ENCODE measurements around the gene HAT1.
A peak's percentile ranks its signal among the peaks of the same experiment; 100 is the strongest.
"Not testable (repeated sequence)": the region's sequence is repeated elsewhere in the genome, so short reads cannot be mapped to it uniquely, and the experiment has no call there.

HAT1 gene

GRCh38 chr2:171922230-171923022 lies at the start of gene HAT1:
Gene HAT1, plus strand, starts transcription at chr2:171922461. Its CDS starts 40 bp downstream, at chr2:171922501.
- peak; percentile 94 for DNase-seq (ENCODE audit: low read depth)

DNA sequence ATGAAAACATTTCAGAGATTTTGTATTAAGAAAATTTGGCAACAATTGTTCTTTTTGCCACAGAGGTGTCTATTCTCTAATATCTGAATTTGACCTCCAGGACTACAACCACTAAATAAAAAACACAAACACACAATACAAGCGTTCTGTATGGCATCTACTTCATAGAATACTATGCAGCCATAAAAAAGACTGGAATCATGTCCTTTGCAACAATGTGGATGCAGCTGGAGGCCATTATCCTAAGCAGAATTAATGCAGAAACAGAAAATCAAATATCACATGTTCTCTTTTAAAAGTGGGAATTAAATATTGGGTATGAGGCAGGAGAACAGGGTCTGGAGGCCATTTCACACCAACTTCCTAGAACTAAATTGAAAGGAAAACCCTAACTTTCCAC lies 47.7 kb upstream of the HAT1 start:
- DNase-seq (ENCODE audit: low read depth): no peak

DNA sequence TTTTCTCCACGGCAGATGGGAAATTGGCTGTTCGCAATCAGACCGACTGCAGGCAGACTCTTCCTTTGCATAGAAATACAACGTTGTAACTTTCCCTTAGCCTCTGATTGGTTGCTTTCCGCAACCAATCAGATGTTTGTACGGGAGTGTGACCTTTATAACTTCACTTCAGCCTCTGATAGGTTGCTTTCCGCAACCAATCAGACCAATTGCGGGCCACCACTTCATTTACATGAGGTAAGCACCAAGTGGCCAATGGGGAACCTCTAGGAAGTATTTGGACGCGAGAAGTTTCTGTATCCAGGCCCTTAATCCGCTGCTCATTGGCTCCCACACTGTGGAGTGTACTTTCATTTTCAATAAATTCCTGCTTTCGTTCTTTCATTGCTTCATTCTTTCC lies 47.3 kb upstream of the HAT1 start:
- no peak for DNase-seq (ENCODE audit: low read depth)

GRCh38 chr2:171878481-171878993 lies 43.7 kb upstream of the HAT1 start:
- DNase-seq (ENCODE audit: low read depth): no peak

DNA sequence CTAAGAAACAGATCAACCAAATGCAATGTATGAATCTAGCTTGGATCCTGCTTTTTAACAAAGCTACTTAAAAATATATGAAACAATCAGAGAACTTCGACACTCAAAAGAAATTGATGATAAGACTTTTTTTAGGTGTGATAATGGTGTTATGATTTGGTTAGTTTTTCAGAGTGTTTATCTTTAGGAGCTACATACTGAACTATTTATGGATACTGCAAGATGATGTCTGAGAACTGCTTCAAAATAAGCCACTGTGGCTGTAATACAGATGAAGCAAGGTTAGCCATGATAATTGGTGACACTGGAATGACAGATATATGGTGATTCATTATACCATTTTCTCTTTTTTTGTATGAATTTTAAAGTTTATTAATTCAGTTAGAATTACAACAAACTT lies 42.4 kb upstream of the HAT1 start:
- no peak for DNase-seq (ENCODE audit: low read depth)

- no peak for DNase-seq (ENCODE audit: low read depth)
These were observed 41.5 kb upstream of the HAT1 start for GRCh38 chr2:171880774-171881173.

DNA sequence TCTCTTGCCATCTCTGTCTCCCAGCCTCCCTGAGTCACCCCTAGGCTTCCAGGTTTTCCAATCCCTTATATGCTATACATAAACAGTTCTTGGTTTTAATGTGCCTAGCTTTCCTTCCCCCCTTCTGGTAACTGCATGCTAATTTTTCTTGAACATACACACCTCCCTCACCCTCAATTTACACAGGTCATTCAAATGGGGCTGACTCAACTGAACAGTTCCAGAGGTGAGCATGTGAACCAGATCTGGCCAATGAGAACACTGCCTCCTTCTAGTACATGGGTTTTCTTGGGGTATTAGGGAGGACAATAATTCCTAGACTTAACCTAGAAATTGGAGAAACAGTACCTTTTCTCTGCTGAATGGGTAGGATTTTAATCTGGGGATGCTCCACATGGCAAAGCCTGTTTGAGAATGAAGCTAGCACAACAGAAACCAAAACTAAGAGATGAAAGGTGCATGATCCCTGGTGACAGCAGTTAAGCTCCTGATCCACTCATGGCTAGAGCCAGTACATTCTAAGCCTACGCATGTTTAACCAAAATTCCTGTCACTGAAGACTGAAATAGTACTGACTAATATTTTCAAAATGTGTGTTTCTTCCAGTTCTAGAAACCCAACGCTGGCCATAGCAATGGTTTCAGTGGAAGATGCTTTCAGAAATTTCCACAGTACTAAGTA lies 40.0 kb upstream of the HAT1 start:
- no peak for DNase-seq (ENCODE audit: low read depth)

- no peak for DNase-seq (ENCODE audit: low read depth)
These were observed 38.9 kb upstream of the HAT1 start for GRCh38 chr2:171883275-171883893.

DNA sequence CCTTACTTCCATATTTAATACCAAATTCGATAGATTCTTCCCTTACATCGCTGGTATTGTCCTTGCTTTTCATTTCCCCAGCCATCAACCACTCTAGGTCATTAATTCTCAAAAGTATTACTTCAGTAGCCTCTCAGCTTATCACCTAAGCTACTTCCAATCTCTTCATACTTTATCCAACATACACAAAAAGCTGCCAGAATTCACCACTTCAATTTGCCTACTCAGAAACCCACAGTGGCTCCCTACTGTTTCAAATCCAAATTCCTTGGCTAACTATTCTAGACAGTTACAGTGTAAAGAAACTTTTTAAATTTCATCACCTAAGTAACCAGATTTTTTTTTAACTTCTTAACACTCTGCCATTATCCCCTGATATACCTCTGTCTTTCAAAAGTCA lies 32.9 kb upstream of the HAT1 start:
- DNase-seq (ENCODE audit: low read depth): no peak

GRCh38 chr2:171889808-171890207 lies 32.5 kb upstream of the HAT1 start:
- no peak for DNase-seq (ENCODE audit: low read depth)

DNA sequence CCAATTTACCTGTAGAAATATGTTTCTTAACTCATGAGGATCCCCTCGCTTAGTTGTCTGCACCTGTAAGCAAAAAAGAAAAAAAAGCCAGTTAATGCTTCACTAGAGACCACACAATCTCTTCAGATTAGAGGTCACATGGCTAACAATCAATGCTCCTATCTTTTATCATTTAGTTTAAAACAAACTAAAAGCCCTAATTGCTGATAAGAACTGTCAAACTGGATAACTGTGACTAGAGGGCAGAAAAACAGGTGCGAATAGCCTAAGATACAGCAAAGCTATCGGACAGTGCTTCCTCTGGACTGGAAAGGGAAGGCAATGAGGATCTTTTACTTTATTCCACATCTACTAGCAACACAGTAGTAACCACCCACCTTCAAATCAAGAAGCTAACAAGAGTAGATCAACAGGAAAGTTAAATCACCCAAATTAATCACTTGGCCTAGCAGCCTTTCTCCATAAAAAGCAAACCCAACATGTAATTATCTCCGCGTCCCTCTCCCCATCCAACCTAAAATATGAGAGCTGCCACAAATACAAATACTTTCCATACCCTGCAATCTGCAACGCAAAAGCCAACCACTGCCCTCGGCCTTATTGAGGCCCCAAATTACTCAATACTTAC lies 29.0 kb upstream of the HAT1 start:
- DNase-seq (ENCODE audit: low read depth): no peak

GRCh38 chr2:171893824-171894611 lies 28.2 kb upstream of the HAT1 start, which contains the start of gene SLC25A12:
Gene SLC25A12, minus strand, starts transcription at chr2:171894244. Its CDS starts 30 bp downstream, at chr2:171894214.
- peak; percentile 60 for DNase-seq (ENCODE audit: low read depth)

GRCh38 chr2:171894612-171894947 lies 27.7 kb upstream of the HAT1 start:
- no peak for DNase-seq (ENCODE audit: low read depth)

DNA sequence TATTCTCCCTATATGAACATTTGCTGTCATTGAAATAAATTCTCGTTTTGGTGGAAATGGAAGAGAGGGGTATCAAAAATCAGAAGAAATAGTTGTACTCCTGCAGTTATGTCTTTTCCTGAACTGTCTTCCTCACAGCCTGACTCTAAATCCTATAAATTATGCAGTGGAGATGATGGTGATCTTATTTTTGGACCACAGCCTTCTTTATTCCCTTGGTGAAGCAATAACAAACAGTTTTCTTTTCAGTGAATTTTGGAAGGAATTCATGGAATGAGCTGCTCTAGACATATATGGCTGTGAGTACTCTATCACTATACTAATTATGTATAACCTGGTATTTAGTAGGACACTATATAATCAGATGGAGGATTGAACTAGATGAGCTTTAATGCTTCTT lies 26.5 kb upstream of the HAT1 start:
- DNase-seq (ENCODE audit: low read depth): no peak

DNA sequence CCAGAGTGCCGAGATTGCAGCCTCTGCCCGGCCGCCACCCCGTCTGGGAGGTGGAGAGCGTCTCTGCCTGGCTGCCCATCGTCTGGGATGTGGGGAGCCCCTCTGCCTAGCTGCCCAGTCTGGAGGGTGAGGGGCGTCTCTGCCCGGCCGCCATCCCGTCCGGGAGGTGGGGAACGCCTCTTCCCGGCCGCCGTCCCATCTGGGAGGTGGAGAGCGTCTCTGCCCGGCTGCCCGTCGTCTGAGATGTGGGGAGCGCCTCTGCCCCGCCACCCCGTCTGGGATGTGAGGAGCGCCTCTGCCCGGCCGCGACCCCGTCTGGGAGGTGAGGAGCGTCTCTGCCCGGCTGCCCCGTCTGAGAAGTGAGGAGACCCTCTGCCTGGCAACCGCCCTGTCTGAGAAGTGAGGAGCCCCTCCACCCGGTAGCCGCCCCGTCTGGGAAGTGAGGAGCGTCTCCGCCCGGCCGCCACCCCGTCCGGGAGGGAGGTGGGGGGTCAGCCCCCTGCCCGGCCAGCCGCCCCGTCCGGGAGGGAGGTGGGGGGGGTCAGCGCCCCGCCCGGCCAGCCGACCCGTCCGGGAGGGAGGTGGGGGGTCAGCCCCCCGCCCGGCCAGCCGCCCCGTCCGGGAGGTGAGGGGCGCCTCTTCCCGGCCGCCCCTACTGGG lies 22.5 kb upstream of the HAT1 start:
- not testable (repeated sequence) for DNase-seq (ENCODE audit: low read depth)

DNA sequence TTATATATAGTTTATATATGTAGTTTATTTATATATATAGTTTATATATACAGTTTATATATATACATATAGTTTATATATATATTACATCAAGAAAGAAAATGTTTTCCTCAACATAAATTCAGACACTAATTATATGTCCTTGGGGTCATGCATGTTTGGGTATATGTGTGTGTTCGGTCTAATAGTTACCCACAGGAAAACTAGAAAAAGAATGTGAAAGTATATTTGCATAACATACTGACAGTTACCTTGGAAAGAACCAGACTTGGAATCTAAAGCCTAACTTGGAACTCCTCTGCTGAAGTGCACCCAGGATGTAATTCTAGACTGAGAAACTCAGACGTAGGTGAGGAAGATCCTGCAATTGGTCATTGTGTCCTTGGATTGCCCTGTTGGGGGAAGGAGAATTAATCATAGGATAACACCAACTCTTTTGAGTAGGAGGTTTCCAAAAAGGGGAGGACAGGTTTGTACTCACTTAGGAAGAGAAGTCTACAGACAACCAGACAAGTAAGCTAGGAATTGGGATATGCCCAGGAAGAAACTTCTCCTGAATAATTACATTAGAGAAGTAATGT lies 19.3 kb upstream of the HAT1 start:
- DNase-seq (ENCODE audit: low read depth): no peak

DNA sequence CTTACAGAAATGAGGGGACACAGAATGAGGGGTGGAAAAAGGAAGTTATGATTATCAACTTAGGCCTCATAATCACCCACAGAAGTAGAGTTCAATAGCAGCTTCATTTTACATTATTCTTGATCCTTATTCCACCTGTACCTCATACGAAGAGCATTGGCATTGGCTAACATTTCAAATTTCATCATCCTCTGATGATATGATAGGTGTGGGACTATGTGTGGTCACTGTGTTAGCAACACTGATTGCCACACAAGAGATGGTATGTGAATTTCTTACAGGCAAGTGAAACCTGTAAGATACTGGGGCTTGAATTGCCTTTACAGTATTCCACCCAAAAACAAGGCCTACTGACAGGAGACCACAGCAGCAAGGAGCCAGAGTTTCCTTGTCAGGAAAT lies 14.0 kb upstream of the HAT1 start:
- DNase-seq (ENCODE audit: low read depth): no peak

GRCh38 chr2:171909266-171909665 lies 13.0 kb upstream of the HAT1 start:
- no peak for DNase-seq (ENCODE audit: low read depth)

- DNase-seq (ENCODE audit: low read depth): no peak
These were observed 11.8 kb upstream of the HAT1 start for GRCh38 chr2:171910494-171910893.

- no peak for DNase-seq (ENCODE audit: low read depth)
These were observed 8.7 kb upstream of the HAT1 start for GRCh38 chr2:171913517-171913916.

GRCh38 chr2:171919453-171919852 lies 2.8 kb upstream of the HAT1 start:
- DNase-seq (ENCODE audit: low read depth): no peak

Measured in activated T-helper 1 cell treated with Interleukin-2 at 50 U/mL for 16 hours (primary cell).